ENCODE measurements around the gene ZNF277. TPM values are rescaled to one million over a fixed set of nuclear protein-coding genes. Genes with fewer than 3 reads are reported as not detected.

The ZNF277 gene, protein sequence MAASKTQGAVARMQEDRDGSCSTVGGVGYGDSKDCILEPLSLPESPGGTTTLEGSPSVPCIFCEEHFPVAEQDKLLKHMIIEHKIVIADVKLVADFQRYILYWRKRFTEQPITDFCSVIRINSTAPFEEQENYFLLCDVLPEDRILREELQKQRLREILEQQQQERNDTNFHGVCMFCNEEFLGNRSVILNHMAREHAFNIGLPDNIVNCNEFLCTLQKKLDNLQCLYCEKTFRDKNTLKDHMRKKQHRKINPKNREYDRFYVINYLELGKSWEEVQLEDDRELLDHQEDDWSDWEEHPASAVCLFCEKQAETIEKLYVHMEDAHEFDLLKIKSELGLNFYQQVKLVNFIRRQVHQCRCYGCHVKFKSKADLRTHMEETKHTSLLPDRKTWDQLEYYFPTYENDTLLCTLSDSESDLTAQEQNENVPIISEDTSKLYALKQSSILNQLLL
- total RNA-seq (2021; ENCODE audit: unreplicated experiment) (21.3 TPM), Bru-seq, nascent RNA (percentile 66 among the genes with signal in this experiment), BruChase-seq, experiment 1, labeled RNA remaining after a 6-hour chase (percentile 47 among the genes with signal in this experiment), BruChase-seq, experiment 2, labeled RNA remaining after a 2-hour chase (percentile 52 among the genes with signal in this experiment)
- 9.3 and 16.7 TPM in 2 replicates for polyA plus RNA-seq (2012)
- long read RNA-seq, transcript ZNF277-201 (12 exons, 1,849 nt): major isoform, 35 of 39 reads
- long read RNA-seq, partial matches to known transcripts: 2 of 39 reads
- long read RNA-seq, other reads (novel, unspliced or antisense): 1 of 39 reads

DNA sequence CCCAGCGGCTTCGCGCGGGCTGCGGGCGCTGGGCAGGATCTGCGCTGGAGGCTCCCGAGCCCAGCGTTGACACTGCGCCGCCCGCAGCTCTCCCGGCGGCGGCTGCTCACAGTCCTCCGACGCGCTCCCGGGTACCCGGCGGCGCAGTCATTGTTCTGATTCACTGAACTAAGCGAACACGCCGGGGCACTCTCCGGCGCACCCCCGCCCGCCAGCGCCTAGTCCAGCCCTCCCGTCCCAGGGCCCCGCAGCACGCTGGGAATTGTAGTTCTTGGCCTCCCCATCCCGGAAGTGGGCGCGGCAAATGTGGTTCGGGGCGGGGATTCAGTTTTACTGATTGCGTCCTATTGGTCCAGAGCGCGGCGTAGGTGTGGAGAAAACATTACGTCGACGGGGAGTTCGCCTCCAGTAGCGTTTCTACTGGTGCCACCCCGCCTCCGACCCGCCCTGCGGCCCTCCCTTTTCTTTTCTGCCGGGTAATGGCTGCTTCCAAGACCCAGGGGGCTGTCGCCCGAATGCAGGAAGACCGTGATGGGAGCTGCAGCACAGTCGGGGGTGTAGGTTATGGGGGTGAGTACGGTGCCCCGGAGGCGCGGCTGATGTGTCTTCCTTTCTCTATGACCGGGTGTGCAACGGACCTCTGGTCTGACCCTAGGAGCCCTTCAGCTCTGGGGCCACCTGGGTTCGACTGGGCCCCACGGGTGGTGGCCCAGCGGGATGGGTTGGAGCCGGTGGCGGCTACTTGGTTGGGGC is at the start of gene ZNF277, which contains the start of gene DOCK4:
ZNF277 (plus strand) TSS at position 458 of the 753 bp plus-strand sequence; CDS start at position 480, 22 bp downstream.
DOCK4 (minus strand) TSS at position 162 of the 753 bp plus-strand sequence. CDS start 261 bp downstream, outside the sequence.
- TF ChIP-seq CEBPB (IDR thresholded peaks at IDR 0.05; ENCODE audit: low read depth) (no peak), CBX3 (IDR thresholded peaks at IDR 0.05; ENCODE audit: low read depth) (peak; percentile 21; the same call in 1 of the 2 replicates), EGR1 (IDR thresholded peaks at IDR 0.05; ENCODE audit: low read depth) (peak; percentile 81), TCF7L2 (IDR thresholded peaks at IDR 0.05; ENCODE audit: borderline replicate concordance, extremely low read depth, insufficient read depth, insufficient read length) (peak; percentile 36), ELF1 (IDR thresholded peaks at IDR 0.05; ENCODE audit: borderline replicate concordance, low read depth) (peak; percentile 99), FOSL1 (IDR thresholded peaks at IDR 0.05; ENCODE audit: low read depth) (no peak), YY1 (IDR thresholded peaks at IDR 0.05; ENCODE audit: extremely low read depth, insufficient replicate concordance, low read depth, low read length) (peak; percentile 89), POLR2AphosphoS5 (IDR thresholded peaks at IDR 0.05; ENCODE audit: low read depth, low read length) (peak; percentile 62; the same call in 1 of the 2 replicates), SRF (IDR thresholded peaks at IDR 0.05; ENCODE audit: low read depth) (peak; percentile 71; the same call in 1 of the 2 replicates), ZFX (IDR thresholded peaks at IDR 0.05) (peak; percentile 22; the same call in 1 of the 2 replicates), SP1 (IDR thresholded peaks at IDR 0.05; ENCODE audit: low read depth) (peak; percentile 93), JUND (IDR thresholded peaks at IDR 0.05) (no peak)
- TF ChIP-seq, protein P1, sequence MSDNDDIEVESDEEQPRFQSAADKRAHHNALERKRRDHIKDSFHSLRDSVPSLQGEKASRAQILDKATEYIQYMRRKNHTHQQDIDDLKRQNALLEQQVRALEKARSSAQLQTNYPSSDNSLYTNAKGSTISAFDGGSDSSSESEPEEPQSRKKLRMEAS (IDR thresholded peaks at IDR 0.05): peak; percentile 44; the same call in 1 of the 2 replicates
- H3K4me3 ChIP-seq (replicated peaks in 1 of 2; ENCODE audit: low read depth in 1 of 2, low read length in 2 of 2): peak within 1 kb of the TSS; percentile 73 to 76
- peaks cover 20% of the 10 kb centered on the region for H3K79me2 ChIP-seq (ENCODE audit: insufficient read depth, low read length)
- peak within 1 kb of the TSS; percentile 64 for H3K9ac ChIP-seq (ENCODE audit: low read length)
- H3K4me1 ChIP-seq (ENCODE audit: control insufficient read depth in 1 of 2, insufficient read depth in 2 of 2, low read length in 2 of 2): peaks cover 2 to 17% of the 10 kb centered on the region in 2 experiments; a peak in 3 of 4 replicates
- H3K36me3 ChIP-seq (ENCODE audit: control insufficient read depth in 1 of 2, insufficient read depth in 2 of 2, low read length in 2 of 2): no peaks in the 10 kb centered on the region
- peak; percentile 89 for ATAC-seq
- H3K27me3 ChIP-seq (ENCODE audit: insufficient read depth, low read length): peaks cover 21% of the 10 kb centered on the region
- POLR2A ChIA-PET: no interaction called here
- CTCF ChIA-PET: no interaction called here
- intact Hi-C loops (cut with micrococcal nuclease): loop anchor here (10.0 kb wide), 1 partner anchor 208 kb away; no protein-coding TSS in a partner anchor
- no peaks in the 10 kb centered on the region for H3K9me3 ChIP-seq (ENCODE audit: control insufficient read depth in 1 of 2, insufficient read depth in 1 of 2, low read depth in 1 of 2, low read length in 2 of 2)
- H3K9me2 ChIP-seq (ENCODE audit: insufficient read depth): no peaks in the 10 kb centered on the region
- H3K27ac ChIP-seq (ENCODE audit: low read depth, low read length): peak within 1 kb of the TSS; percentile 11; the same call in 1 of the 2 replicates
- RAD21 ChIA-PET (ENCODE audit: low non-redundant PET in 1 of 2, low total read pairs in 2 of 2, uncharacterized antibody in 2 of 2, unreplicated experiment in 2 of 2): interaction anchor here in 1 of 2 experiments (0.7 kb wide), 1 partner anchor 25 kb away, joined by 3 read pairs; no protein-coding TSS in a partner anchor
- peak within 1 kb of the TSS; percentile 99 for H3K4me2 ChIP-seq (ENCODE audit: low read length)
- DNase-seq (ENCODE audit: low read depth, low spot score): peak; percentile 96
- H2AFZ ChIP-seq (ENCODE audit: low read depth, low read length, poor library complexity, severe bottlenecking): peak within 1 kb of the TSS; percentile 85
- no peaks in the 10 kb centered on the region for H4K20me1 ChIP-seq (ENCODE audit: insufficient read depth)
- BruUV-seq (replicated peaks): no TSS peak

All from HCT116 (cell line).